Inflammatory macrophage treated with lipopolysaccharide for 1 hour (primary cell): ENCODE measurements around the gene C2orf49.
"Not testable (repeated sequence)": the region's sequence is repeated elsewhere in the genome, so short reads cannot be mapped to it uniquely, and the experiment has no call there.

Experiments
- DNase-seq, 2 donors: peaks; one replicate each; pipeline ENCODE4 v3.0.0-alpha.2; 2020 to 2022

C2orf49 gene

GRCh38 chr2:105321875-105322646, 15.3 kb upstream of the C2orf49 start:
- DNase-seq: no peak

DNA sequence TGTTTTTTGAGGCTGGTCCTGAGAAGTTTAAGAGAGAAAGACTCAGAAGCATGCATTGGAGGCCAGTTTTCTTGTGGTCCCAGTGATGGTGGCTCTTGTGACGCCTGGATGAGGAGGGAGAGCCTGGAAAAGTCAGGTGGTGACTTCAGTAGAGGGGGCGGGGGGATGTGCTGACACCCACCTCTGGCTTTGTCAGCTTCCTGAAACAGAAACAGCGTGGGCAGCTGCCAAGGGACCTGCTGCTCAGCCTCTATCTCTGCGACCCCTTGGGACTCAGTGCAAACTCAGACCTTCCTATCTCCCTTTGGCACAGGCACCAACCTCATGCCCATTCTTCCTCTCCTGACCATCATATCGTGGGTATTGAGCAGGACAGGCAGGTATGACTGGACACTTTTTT, 14.2 kb upstream of the C2orf49 start:
- DNase-seq: peak in 1 of 2 donors; percentile 33

DNA sequence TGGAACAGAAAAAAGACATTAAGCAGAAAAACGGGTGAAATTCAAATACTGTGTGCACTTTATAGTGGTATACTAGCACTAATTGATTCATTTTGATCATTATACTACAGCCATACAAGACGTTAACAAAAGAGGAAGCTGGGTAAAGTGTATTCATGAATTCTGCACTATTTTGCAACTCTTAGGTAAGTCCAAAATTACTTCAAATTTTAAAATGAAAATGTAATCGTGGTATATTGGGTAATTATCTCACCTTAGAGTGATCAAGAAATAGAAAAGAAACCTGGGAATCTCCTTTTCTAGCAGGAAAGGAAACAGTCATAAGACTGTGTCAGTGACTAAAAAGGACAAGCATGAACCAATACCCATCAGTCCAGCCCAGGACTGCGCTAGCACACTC, 13.2 kb upstream of the C2orf49 start:
- peak; percentile 58 to 66 for DNase-seq

DNA sequence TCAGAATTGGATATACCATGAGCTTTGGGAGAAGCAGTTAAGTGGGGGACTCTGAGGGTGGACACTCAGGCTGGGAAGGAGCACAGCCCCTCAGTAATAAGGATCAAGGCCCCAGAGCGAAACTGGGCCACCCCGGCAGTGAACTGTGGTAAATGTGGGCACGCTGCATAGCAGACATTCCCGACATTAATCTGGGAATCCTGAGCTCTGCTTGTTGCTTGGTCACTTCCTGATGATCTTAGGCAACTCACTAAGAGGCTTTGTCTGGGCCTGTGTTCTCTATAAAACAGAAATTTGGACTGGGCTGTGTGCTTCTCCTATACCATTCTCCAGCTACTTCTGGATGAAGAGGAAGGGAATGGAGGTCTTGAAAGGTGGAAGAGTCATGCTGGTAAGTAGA, 12.6 kb upstream of the C2orf49 start:
- no peak for DNase-seq

DNA sequence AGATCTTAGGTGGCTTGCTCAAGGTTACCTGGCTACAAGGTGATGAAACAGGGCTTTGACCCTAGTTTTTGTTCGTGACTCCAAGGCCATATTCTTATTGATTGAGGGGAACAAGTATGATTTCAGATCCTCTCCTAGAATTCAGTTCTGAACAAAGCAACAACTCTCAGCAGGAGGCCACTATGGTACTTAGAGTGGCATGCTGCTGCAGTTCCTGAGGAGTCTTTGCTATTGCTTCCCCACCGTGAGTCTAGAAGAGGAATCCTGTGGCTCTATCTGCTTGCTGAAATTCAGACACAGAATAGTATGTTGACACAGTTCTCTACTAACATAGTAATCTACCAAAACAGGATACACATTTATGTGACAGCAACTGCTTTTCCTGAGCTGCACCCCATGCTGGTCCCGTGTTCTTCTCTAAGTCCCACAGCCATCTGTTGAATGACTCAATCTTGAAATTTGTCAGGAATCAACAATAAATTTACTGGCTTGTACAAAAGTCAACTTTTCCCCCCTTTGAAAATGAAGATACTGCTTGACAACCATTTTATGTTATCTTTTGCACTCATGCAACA, 11.9 kb upstream of the C2orf49 start:
- DNase-seq: peak in 1 of 2 donors; percentile 29

GRCh38 chr2:105327271-105327670, 10.1 kb upstream of the C2orf49 start:
- DNase-seq: not testable (repeated sequence)

DNA sequence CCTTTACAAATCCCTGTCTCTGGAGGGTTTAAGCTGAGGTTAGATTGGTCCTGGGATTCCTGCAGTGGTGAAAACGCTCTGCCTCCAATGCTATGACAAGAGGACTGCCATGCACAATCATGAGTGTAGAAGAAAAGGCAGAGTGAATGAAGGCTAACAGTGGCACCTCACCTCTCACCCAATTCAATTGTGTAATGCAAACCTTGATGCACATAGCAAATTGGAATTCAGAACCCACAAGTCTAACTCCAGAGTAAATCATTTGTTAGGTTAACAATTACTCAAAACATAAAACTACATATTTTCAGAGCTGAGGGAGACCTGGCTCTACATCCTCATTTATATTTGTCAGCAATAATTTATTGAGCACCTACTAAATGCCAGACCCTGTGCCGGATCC, 9.7 kb upstream of the C2orf49 start:
- DNase-seq: no peak

GRCh38 chr2:105328281-105329196, 8.8 kb upstream of the C2orf49 start:
- DNase-seq: peak in 1 of 2 donors; percentile 14

- DNase-seq: no peak
Observed at GRCh38 chr2:105329197-105329554, 8.2 kb upstream of the C2orf49 start.

DNA sequence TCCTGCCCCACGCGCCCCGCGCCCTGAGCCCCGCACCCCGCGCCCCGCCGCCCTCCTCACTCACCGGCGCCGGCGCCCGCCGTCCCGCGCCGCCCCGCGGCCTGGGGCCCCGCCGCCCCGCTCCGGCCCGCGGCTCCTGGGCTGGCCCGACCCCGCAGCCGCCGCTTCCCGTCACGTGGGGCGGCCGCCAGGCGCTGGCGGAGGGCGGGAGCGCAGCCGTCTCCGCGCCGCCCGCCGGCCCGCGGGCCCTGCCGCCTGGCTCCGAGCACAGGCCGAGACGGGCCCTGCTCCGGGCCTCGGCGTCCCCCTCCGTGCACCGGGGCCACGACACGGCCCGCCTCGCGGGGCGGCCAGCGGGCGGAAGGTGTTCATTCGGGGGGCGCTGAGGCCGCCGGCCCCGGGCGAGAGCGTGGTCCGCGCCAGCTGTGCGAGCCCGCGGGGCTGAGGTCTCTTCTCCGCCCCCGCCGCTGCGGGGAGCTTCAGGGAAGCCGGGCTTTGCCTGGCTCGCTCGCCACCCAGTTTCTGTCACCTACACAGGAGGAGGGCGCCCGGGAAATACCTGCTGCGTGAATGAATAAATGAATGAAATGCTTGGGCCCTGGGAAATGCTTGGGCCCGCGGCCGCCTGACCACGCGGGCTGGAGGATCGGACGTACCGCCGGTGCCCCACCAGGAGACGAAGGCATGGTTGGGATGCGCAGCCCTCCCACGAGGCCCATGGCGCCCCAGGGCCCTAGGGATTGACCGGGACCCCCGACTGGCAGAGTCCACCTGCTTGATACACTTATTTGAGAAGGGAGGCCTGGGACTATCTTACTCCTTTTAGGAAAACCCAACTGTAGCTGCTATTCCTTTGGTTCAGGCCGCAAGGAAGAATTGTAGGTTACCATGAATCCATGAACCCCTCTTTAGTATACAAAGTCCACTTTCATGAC, 7.5 kb upstream of the C2orf49 start, which contains the start of gene TGFBRAP1:
Gene TGFBRAP1, minus strand, starts transcription at position 175 of the 935 bp plus-strand sequence. CDS start 21,434 bp downstream, outside the sequence.
- DNase-seq: peak; percentile 37 to 43

DNA sequence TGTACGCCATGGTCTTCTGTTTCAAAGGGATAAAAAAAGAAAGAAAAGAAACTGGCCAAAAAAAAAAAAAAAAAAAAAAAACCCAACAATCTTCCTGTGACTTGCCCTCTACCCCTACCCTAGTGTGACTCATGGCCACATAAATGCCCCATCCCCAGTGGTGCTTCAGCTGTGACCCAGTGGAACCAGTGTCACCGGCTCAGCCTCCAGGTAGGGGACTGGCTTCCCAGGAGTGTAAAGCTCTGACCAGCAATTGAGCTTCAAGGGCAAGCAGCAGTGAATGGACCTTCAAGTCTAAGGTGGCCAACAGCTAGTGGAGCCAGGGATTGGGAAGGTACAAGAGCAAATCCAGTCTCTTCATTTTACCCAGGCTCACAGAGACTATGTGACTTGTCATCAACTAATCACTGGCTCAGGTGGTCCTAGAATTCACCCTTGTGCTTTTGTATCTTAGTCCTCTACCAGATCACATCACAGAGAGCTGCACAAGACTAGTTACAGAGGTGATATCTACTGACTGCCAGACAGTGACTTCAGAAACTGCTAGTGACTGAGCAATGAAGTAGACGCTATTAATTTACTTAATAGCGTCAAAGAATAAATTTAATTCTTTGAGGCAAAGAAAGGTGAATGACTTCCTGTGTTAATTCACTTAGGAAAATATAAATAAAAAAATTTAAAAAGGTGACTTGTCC, 6.5 kb upstream of the C2orf49 start:
- no peak for DNase-seq

DNA sequence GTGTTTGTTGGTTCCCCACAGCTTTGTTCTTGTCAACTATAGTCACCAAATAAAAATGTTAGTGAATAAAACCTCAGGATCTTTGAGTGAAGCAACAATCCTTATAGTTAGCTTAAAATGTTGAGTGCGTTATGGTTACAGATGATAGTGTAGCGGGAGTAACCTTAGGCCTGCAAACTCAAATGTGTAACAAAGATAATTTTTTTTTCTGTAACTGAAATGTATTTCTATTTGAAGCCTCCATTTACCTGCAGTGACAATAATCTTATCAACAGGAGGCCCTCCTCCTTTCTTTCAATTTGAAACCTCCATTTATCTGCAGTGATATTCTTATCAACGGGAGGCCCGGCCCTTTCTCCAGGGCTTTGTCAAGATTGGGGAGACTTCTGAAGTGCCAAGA, 3.1 kb upstream of the C2orf49 start:
- no peak for DNase-seq

GRCh38 chr2:105335469-105335868, 1.9 kb upstream of the C2orf49 start:
- no peak for DNase-seq

DNA sequence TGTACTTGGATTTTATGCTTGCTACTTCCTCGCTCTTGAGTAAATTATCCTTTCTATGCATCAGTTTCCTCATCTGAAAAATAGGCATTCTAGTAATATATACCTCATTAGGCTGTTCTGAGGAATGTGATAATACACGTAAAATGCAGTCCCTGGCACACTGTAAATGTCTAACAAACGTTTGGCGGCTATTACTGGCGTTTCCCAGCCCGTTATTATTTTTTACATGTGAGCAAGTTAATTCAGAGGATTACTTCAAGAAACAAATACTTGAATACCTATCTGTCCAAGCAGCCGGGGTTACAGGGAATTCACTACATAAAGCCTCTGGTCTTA, 586 bp upstream of the C2orf49 start:
- DNase-seq: no peak

GRCh38 chr2:105338020-105338385, 663 bp downstream of the C2orf49 start:
- DNase-seq: no peak

DNA sequence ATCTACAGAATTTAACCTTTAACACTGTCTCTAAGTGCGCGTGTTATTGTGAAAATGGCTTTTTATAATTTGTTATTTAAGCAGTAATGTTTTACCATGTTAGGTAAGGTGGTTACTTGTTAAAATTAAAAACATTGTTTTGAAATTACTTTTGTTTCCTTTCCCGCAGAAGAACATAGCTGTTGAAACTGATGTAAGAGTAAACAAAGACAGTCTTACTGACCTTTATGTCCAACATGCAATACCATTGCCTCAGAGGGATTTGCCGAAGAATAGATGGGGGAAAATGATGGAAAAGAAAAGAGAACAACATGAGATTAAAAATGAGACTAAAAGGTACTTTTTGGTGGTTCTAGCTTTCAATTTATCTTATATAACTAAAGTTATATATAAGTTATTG, 2.1 kb downstream of the C2orf49 start:
- DNase-seq: no peak

DNA sequence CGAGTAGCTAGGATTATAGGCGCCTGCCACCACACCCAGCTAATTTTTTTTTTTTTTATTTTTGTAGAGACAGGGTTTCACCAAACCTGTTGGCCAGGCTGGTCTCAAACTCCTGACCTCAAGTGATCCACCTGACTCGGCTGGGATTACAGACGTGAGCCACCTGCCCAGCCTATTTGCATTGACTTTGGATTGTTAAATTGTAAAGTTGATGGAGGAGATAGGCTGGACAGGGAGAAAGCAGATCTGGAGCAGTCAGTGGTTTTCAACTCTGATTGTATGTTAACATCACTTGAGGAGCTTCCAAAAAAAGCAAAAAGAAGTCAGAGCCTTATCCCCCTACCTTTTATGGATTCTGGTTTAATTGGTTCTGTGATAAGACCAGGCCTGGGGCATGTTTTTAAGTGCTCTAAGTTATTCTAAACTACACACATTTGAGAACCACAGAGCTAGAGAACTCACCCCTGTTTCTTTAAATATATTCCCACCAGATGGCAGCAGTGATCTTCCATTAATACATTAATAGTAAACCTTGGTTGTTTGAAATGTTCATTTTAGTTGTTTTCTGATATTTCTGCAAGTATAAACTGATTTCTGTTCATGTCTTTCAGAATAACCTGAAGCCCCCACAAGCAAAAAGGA, 7.5 kb downstream of the C2orf49 start:
- peak in 1 of 2 donors; percentile 46 for DNase-seq

DNA sequence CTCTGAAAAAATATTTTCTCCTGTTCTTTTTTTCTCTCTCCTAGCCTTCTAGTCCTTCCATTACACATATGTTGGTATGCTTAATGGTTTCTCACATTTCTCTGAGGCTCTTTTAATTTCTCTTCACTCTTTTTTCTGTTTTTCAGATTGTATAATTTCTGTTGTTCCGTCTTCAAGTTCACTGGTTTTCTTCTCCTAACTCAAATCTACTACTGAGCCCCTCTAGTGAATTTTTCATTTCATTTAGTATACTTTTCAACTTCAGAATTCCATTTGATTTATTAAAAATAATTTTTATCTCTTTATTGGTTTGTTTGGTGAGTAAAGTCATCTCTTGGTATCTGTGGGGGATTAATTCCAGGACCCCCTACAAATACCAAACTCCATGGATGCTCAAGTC, 19.8 kb downstream of the C2orf49 start:
- DNase-seq: no peak

- DNase-seq: no peak
Observed at GRCh38 chr2:105358593-105358992, 21.3 kb downstream of the C2orf49 start.

DNA sequence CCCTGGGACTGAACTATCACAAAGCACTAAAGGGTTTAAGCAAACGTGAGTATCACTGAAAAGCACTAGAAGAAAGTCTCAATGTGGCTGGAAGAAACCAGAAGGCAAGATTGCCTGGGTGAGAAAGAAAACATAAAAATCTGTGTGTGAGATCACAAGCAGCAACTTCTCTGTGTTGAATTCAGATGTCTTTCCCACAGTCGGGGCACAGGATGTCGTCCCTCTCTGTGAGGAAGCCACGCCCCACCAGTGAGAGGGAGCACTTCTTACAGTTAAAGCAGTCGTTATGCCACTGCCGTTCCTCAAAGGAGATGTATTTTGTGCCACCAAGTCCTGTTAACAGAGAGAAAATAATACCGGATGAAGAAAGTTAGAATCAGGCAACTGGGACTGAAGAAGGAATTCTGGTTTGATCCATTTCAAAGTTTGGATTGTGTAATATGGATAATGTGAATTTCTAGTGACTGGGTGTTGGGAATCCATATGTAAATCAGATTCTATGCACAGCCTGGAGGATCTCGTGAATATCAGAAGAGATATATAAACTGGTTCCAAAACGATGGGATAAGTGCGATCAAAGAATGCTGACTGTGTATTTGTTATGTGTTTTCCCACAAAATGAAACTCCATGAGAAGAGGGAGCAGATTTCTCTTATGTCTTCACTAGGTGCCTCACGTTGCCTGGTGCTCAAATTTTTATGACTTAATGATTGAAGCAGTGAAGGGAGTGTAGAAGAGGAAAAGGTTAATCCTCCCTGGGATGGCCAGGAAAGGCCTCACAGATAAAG, 24.0 kb downstream of the C2orf49 start:
- DNase-seq: no peak
